GM13977 (cell line): ENCODE results near the gene PDIA6.

Experiments used
- DNase-seq: peaks from one replicate; pipeline ENCODE4 v3.0.0; 2012; ENCODE audit warnings: low spot score
- in situ Hi-C: fragments of 300-500 bp; cut with MboI; formaldehyde crosslinking; loops from one replicate; pipeline ENCODE4 v1.12.0; 2022; ENCODE audit warnings: low sequenced_read_pairs, low pct_unique_long_range_greater_than_20kb, mixed read lengths, inconsistent platforms; ENCODE audit not compliant: unreplicated experiment
- TF ChIP-seq, protein P1 (sequence below): IDR thresholded peaks from 2 replicates; pipeline ENCODE4 v1.5.1; 2012; ENCODE audit warnings: mild to moderate bottlenecking, control low read depth; ENCODE audit not compliant: insufficient read depth; ENCODE audit errors: extremely low read depth, missing control alignments

Gene PDIA6, protein sequence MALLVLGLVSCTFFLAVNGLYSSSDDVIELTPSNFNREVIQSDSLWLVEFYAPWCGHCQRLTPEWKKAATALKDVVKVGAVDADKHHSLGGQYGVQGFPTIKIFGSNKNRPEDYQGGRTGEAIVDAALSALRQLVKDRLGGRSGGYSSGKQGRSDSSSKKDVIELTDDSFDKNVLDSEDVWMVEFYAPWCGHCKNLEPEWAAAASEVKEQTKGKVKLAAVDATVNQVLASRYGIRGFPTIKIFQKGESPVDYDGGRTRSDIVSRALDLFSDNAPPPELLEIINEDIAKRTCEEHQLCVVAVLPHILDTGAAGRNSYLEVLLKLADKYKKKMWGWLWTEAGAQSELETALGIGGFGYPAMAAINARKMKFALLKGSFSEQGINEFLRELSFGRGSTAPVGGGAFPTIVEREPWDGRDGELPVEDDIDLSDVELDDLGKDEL

DNA sequence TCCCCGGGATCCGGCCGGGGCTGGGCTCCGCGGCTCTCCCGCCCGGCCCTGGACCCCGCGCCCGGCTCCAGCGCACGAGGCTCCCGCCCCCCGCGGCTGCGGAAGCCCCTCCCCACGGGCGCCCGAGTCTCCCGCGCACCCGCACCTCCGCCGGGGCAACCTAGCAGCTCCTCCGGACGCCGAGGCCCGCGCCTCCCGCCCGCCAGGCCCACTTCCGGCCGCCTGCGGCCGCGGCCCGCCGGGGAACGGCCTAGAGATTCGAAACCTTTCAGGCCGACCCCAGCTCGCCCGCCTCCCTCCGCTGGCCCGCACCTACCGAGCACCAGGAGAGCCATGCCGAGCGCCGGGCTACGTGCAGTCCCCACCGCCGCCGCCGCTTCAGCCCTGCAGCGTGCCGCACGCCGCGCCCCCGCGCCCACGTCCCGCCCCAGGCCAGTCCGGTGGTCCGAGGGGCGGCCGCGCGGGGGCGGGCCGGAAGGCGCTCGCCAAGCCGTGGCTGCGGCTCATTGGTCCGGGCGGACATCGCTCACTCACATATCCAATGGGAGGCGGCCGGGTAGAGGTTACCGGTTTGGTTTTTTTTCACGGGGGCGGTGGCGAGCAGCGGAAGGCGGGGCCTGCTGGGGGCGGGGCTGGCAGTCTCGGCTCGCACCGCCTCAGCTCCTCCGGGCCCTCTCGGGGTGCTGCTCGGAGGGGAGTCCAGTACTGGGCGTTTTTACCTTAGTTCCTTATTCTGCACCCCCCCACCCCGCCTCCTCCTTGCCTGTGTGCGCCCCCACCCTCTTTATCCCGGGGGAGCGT is at the start of gene PDIA6:
TSS of gene PDIA6 (minus strand) at position 424 of the 801 bp plus-strand sequence. CDS start at position 335, 89 bp downstream.
- TF ChIP-seq, protein P1, sequence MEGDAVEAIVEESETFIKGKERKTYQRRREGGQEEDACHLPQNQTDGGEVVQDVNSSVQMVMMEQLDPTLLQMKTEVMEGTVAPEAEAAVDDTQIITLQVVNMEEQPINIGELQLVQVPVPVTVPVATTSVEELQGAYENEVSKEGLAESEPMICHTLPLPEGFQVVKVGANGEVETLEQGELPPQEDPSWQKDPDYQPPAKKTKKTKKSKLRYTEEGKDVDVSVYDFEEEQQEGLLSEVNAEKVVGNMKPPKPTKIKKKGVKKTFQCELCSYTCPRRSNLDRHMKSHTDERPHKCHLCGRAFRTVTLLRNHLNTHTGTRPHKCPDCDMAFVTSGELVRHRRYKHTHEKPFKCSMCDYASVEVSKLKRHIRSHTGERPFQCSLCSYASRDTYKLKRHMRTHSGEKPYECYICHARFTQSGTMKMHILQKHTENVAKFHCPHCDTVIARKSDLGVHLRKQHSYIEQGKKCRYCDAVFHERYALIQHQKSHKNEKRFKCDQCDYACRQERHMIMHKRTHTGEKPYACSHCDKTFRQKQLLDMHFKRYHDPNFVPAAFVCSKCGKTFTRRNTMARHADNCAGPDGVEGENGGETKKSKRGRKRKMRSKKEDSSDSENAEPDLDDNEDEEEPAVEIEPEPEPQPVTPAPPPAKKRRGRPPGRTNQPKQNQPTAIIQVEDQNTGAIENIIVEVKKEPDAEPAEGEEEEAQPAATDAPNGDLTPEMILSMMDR: no peak
- in situ Hi-C loops: no loop called here
- peak; percentile 98 for DNase-seq

DNA sequence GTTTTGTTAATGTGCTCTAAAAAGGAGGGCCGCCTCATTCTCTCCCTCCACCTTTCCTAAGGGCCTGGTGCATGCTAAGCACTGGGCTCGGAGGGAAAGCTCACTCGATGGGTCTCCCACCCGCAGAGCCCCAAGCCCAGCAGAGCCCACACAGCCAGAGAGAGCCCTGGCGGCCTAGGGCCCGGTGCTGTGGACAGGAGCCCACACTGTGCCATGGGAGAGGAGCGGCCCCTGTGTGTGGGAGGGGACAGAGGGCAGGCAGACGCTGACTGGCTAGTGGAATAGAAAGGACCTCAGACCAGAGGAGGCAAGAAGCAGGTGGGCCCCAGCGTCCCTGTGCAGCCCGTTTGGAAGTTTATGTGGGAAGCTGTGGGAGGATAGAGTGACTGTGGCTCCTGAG is 49.7 kb upstream of the PDIA6 start:
- TF ChIP-seq, protein P1: no peak
- in situ Hi-C loops: no loop called here
- no peak for DNase-seq

DNA sequence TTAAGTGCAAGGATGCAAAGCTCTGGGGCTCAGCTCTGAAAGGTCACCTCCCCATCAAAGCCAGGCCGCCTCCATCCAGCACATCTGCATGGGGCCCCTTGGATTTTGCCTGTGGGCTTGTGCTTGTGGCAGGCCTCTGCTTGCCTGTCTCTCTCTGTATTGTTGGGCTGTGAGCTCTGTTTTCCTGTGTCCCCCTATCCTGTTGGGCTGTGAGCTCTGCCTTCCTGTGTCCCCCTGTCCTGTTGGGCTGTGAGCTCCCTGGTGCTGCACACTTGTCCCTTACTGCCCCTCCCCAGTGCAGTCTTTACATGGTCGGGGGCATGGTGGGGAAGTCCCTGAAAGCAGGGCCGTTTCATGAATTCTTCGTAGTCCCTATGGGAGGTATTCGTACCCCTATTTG is 49.2 kb upstream of the PDIA6 start:
- TF ChIP-seq, protein P1: no peak
- DNase-seq: no peak
- in situ Hi-C loops: no loop called here

DNA sequence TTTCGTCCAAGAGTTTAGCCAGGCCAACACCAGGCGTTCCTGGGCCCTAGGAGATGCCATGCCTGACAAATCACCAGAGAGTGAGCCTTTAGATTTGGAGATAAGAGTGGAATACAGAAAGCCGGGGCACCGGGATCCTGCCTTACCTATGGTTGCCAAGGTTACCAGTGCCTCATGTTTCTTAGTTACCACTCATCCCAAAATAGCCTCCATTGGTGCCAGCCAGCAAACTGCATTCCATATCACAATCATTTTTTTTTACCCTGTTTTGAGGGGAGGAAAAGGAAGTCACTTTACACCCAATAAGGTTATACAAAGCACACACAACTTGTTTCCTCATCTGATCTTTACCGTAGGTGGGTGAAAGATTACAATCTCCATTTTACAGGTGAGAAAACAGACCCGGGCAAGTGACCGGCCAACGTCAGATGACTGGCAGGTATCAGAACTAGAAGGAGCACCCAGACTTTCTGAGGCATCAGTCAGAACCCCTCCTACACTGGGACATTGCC is 48.3 kb upstream of the PDIA6 start:
- TF ChIP-seq, protein P1: no peak
- no peak for DNase-seq
- in situ Hi-C loops: no loop called here

DNA sequence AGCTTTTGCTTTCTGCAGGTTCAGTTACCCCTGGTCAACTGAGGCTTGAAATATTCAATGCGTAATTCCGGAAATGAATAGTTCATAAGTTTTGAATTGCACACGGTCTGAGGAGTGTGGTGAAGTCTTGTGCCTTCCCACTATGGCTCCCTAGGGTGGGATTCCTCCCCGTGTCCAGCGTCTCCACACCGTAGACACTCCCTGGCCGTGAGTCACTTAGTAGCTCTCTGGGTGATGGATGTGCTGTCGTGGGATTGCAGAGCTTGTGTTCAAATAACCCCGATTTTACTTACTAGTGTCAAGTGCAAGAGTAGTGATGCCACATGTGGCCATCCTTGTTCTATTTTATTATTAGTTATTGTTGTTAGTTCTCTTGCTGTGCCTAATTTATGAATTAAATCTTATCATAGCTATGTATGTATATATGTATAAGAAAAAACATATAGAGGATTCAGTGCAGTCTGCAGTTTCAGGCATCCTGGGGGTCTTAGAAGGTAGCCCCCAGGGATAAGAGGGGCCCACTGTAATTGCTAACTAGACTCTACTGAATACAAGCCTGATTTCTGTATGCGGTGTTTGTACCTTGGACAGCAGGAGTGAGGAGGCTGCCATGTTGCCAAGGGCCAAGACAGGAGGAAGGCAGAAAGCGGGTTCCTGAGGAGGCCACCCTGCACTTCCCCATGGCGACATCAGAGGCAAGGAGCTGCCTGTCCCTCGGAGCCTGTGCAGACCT is 47.7 kb upstream of the PDIA6 start:
- DNase-seq: no peak
- in situ Hi-C loops: no loop called here
- TF ChIP-seq, protein P1: no peak

DNA sequence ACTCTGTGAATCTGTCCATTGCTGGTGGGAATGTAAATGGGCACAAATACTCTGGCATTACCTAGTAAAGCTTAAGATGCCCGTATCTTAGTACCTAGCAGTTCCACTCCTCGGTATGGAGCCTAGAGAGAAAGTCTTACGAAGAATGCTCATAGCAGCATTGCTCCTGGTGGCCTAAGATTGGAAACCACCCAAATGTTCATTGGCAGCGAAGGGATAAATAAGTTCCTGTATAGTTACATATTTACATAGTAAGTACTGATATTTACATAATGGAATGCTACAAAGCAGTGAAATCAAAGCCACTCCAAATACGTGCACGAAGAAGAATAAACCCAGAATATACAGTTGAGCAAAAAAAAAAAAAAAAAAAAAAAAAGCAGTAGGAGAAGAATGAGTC is 46.7 kb upstream of the PDIA6 start:
- in situ Hi-C loops: no loop called here
- TF ChIP-seq, protein P1: no peak
- DNase-seq: no peak
